Aorta (tissue), 5 donors: ENCODE data around the gene HSD3B7. TPM values are rescaled to one million over a fixed set of nuclear protein-coding genes. Genes with fewer than 3 reads are reported as not detected.
"Not testable (repeated sequence)": the region's sequence is repeated elsewhere in the genome, so short reads cannot be mapped to it uniquely, and the experiment has no call there.

Experiments used
- ATAC-seq: fragments of 200-7000 bp; cut with Tn5 transposase; one replicate; pipeline ENCODE4 v1.9.1; 2022; ENCODE audit warnings: moderate library complexity; ENCODE audit not compliant: low FRiP score
- DNase-seq, 2 donors: peaks; one replicate each; pipeline ENCODE4 v3.0.0-alpha.2; 2020
- H3K27ac ChIP-seq, 2 donors: one replicate each; pipeline ENCODE4 v1.5.1; 2013; ENCODE audit warnings: low read length in 2 of 2, mild to moderate bottlenecking in 2 of 2, moderate library complexity in 2 of 2, control low read depth in 1 of 2, inconsistent platforms in 1 of 2, low read depth in 1 of 2
- H3K27me3 ChIP-seq, 2 donors: one replicate each; pipeline ENCODE4 v1.6.1; 2013; ENCODE audit warnings: control low read depth in 1 of 2, low read length in 1 of 2, mild to moderate bottlenecking in 1 of 2, moderate library complexity in 1 of 2; ENCODE audit not compliant: insufficient read depth in 2 of 2, control insufficient read depth in 1 of 2
- H3K36me3 ChIP-seq, 2 donors: one replicate each; pipeline ENCODE4 v1.6.1; 2013; ENCODE audit warnings: control low read depth in 1 of 2, low read length in 1 of 2, mild to moderate bottlenecking in 1 of 2; ENCODE audit not compliant: insufficient read depth in 2 of 2, control insufficient read depth in 1 of 2
- H3K4me1 ChIP-seq, 2 donors: one replicate each; pipeline ENCODE4 v1.6.1; 2013; ENCODE audit warnings: low read length in 2 of 2, control low read depth in 1 of 2, mild to moderate bottlenecking in 1 of 2, moderate library complexity in 1 of 2; ENCODE audit not compliant: insufficient read depth in 2 of 2, control insufficient read depth in 1 of 2
- H3K4me3 ChIP-seq, 2 donors: one replicate each; pipeline ENCODE4 v1.5.1; 2013; ENCODE audit warnings: low read length in 2 of 2, control low read depth in 1 of 2, mild to moderate bottlenecking in 1 of 2
- H3K9me3 ChIP-seq: one replicate; pipeline ENCODE4 v1.6.1; 2013; ENCODE audit warnings: mild to moderate bottlenecking, low read length; ENCODE audit not compliant: control insufficient read depth
- WGBS, 2 donors: extraction: QIAGEN DNeasy Blood & Tissue Kit; methylation state at CpG; one replicate each; pipeline ENCODE4 v1.1.7; 2013; 5-methylcytosine and 5-hydroxymethylcytosine counted together
- intact Hi-C, 2 donors: fragments of 100-400 bp; cut with DNase I; formaldehyde crosslinking; loops; one replicate each; pipeline versions ENCODE4 v1.14.2 to v1.15.0; 2022
- polyA plus RNA-seq, 2 donors: library from polyadenylated mRNA; stranded (reverse); fragments of 200-250 nt; gene quantifications; one replicate each; pipeline ENCODE4 v1.2.3, GENCODE V29; 2013
- total RNA-seq, 2 donors: library from RNA; stranded (reverse); fragmentation: NEBNext Ultra II Directional; extraction: Animal tissue kit (Norgen Biotek cat#: 25700); gene quantifications; one replicate each; pipeline ENCODE4 v1.2.1, GENCODE V29; 2021
- donor health status: healthy with polysubstance abuse.
- donor health status: Bipolar disorder and iron deficiency.
- donor health status: DM: no; HTN: no; CAD: no.
- donor health status: DM: no; HTN: no; CAD: no.
- donor health status: DM: yes; HTN: yes; CAD: no.

The HSD3B7 gene
- total and polyA plus RNA-seq, 4 donors, result 8.6 to 31.3 (median 12.0) TPM

GRCh38 chr16:31006589-31006988, 21.6 kb downstream of the HSD3B7 start:
- intact Hi-C loops, result no loop called here
- DNase-seq, result no peak
- Histone ChIP-seq H3K4me3 (no peak overlapping the region), H3K4me1 (no peaks in the 10 kb centered on the region), H3K36me3 (no peaks in the 10 kb centered on the region), H3K27ac (no peak overlapping the region), H3K9me3 (no peaks in the 10 kb centered on the region), H3K27me3 (no peaks in the 10 kb centered on the region)
- ATAC-seq, result no peak
- 83 to 89% methylated on average over 8 of the region's 8 CpGs for WGBS, 2 donors

- no peak overlapping the region for H3K4me3 ChIP-seq
- DNase-seq, result no peak
- no peaks in the 10 kb centered on the region for H3K36me3 ChIP-seq
- no peaks in the 10 kb centered on the region for H3K9me3 ChIP-seq
- no peaks in the 10 kb centered on the region for H3K27me3 ChIP-seq
- no peak overlapping the region for H3K27ac ChIP-seq
- intact Hi-C loops, result no loop called here
- 53 to 59% methylated on average over 6 of the region's 6 CpGs for WGBS, 2 donors
- H3K4me1 ChIP-seq, result no peaks in the 10 kb centered on the region
- ATAC-seq, result no peak
These were observed 22.7 kb downstream of the HSD3B7 start for GRCh38 chr16:31007684-31008083.

GRCh38 chr16:31008149-31008548, 23.1 kb downstream of the HSD3B7 start:
- intact Hi-C loops, result no loop called here
- Histone ChIP-seq H3K36me3 (no peaks in the 10 kb centered on the region), H3K4me3 (no peak overlapping the region), H3K27ac (no peak overlapping the region), H3K27me3 (no peaks in the 10 kb centered on the region), H3K9me3 (no peaks in the 10 kb centered on the region), H3K4me1 (no peaks in the 10 kb centered on the region)
- 61 to 66% methylated on average over 6 of the region's 6 CpGs for WGBS, 2 donors
- DNase-seq, result no peak
- no peak for ATAC-seq

GRCh38 chr16:31008551-31008950, 23.5 kb downstream of the HSD3B7 start:
- Histone ChIP-seq H3K4me1 (no peaks in the 10 kb centered on the region), H3K27me3 (no peaks in the 10 kb centered on the region), H3K27ac (no peak overlapping the region), H3K9me3 (no peaks in the 10 kb centered on the region), H3K36me3 (no peaks in the 10 kb centered on the region), H3K4me3 (no peak overlapping the region)
- WGBS, 2 donors, result 86 to 89% methylated on average over 5 of the region's 5 CpGs
- DNase-seq (no peak), ATAC-seq (no peak)
- intact Hi-C loops, result no loop called here

GRCh38 chr16:31009120-31009519, 24.1 kb downstream of the HSD3B7 start:
- Histone ChIP-seq H3K27me3 (no peaks in the 10 kb centered on the region), H3K27ac (no peak overlapping the region), H3K4me1 (no peaks in the 10 kb centered on the region), H3K4me3 (no peak overlapping the region), H3K36me3 (no peaks in the 10 kb centered on the region), H3K9me3 (no peaks in the 10 kb centered on the region)
- DNase-seq, result no peak
- WGBS, 2 donors, result 85 to 88% methylated on average over 7 of the region's 7 CpGs
- intact Hi-C loops, result no loop called here
- no peak for ATAC-seq

- DNase-seq, result no peak
- Histone ChIP-seq H3K27me3 (no peaks in the 10 kb centered on the region), H3K9me3 (no peaks in the 10 kb centered on the region), H3K4me3 (peak overlapping the region in 1 of 2 donors; percentile 11), H3K36me3 (no peaks in the 10 kb centered on the region), H3K27ac (no peak overlapping the region), H3K4me1 (no peaks in the 10 kb centered on the region)
- WGBS, 2 donors, result 10 to 12% methylated on average over 32 to 36 of the region's 36 CpGs
- no peak for ATAC-seq
- intact Hi-C loops, result no loop called here
These were observed 25.0 kb downstream of the HSD3B7 start for GRCh38 chr16:31009894-31010584.

GRCh38 chr16:31010585-31011325, 25.7 kb downstream of the HSD3B7 start, which contains the start of gene STX1B:
Gene STX1B, minus strand, starts transcription at chr16:31010638. Its CDS starts 242 bp downstream, at chr16:31010396.
- H3K36me3 ChIP-seq, result no peaks in the 10 kb centered on the region
- H3K9me3 ChIP-seq, result no peaks in the 10 kb centered on the region
- intact Hi-C loops, result no loop called here
- no peaks in the 10 kb centered on the region for H3K4me1 ChIP-seq
- peak within 1 kb of the TSS in 1 of 2 donors; percentile 11 for H3K4me3 ChIP-seq
- ATAC-seq, result no peak
- H3K27ac ChIP-seq, result no peak within 1 kb of the TSS
- no peaks in the 10 kb centered on the region for H3K27me3 ChIP-seq
- DNase-seq, result peak in 1 of 2 donors; percentile 75
- 8 to 9% methylated on average over 44 to 45 of the region's 45 CpGs for WGBS, 2 donors

- DNase-seq, H3K27ac ChIP-seq, H3K9me3 ChIP-seq, intact Hi-C loops, H3K4me3 ChIP-seq, ATAC-seq, H3K36me3 ChIP-seq, H3K27me3 ChIP-seq, H3K4me1 ChIP-seq: not testable (repeated sequence)
- 84% methylated on average over 7 of the region's 7 CpGs for WGBS, 2 donors
These were observed 26.8 kb downstream of the HSD3B7 start for GRCh38 chr16:31011815-31012214.

GRCh38 chr16:31013292-31013691, 28.3 kb downstream of the HSD3B7 start:
- H3K4me3 ChIP-seq, H3K36me3 ChIP-seq, H3K27ac ChIP-seq, H3K27me3 ChIP-seq, H3K4me1 ChIP-seq, intact Hi-C loops, ATAC-seq, H3K9me3 ChIP-seq, DNase-seq: not testable (repeated sequence)
